GM23338 (cell line): ENCODE measurements around the gene MAFB. TPM values are rescaled to one million over a fixed set of nuclear protein-coding genes. Genes with fewer than 3 reads are reported as not detected.

Source experiments
- ATAC-seq: fragments of 200-7000 bp; cut with Tn5 transposase; 3 replicates; pipeline ENCODE4 v1.9.1; 2020
- DNase-seq: peaks from one replicate; pipeline ENCODE4 v3.0.0-alpha.2; 2015; ENCODE audit warnings: low spot score
- H2AFZ ChIP-seq: fragments of 200-600 bp; sonication (generic); 2 replicates; pipeline ENCODE4 v1.8.0; 2016; ENCODE audit warnings: antibody characterized with exemption, mild to moderate bottlenecking, moderate library complexity
- H3F3A ChIP-seq: fragments of 200-600 bp; sonication (generic); replicated peaks from 2 replicates; pipeline ENCODE4 v1.8.0; 2017; ENCODE audit warnings: antibody characterized with exemption, mixed run types, low read depth
- H3K27ac ChIP-seq: fragments of 200-600 bp; sonication (generic); 2 replicates; pipeline ENCODE4 v1.6.1; 2016; ENCODE audit warnings: low read depth
- H3K27me3 ChIP-seq: fragments of 200-600 bp; sonication (generic); 2 replicates; pipeline ENCODE4 v1.8.0; 2016; ENCODE audit warnings: mild to moderate bottlenecking, mixed run types, moderate library complexity; ENCODE audit not compliant: insufficient read depth
- H3K36me3 ChIP-seq: fragments of 200-600 bp; sonication (generic); 2 replicates; pipeline ENCODE4 v1.8.0; 2016; ENCODE audit warnings: mild to moderate bottlenecking; ENCODE audit not compliant: insufficient read depth
- H3K4me1 ChIP-seq: fragments of 200-600 bp; sonication (generic); 2 replicates; pipeline ENCODE4 v1.8.0; 2016; ENCODE audit warnings: mild to moderate bottlenecking, moderate library complexity; ENCODE audit not compliant: insufficient read depth
- H3K4me2 ChIP-seq: fragments of 200-600 bp; sonication (generic); 2 replicates; pipeline ENCODE4 v1.7.1; 2017; ENCODE audit warnings: mixed run types
- H3K4me3 ChIP-seq: fragments of 200-600 bp; sonication (generic); 2 replicates; pipeline ENCODE4 v1.6.1; 2016; ENCODE audit warnings: mixed run types
- H3K79me2 ChIP-seq: fragments of 200-600 bp; sonication (generic); replicated peaks from 2 replicates; pipeline ENCODE4 v1.8.0; 2017; ENCODE audit warnings: mild to moderate bottlenecking; ENCODE audit not compliant: insufficient read depth
- H3K9me2 ChIP-seq: fragments of 200-600 bp; sonication (generic); 2 replicates; pipeline ENCODE4 v1.8.0; 2017; ENCODE audit not compliant: insufficient read depth
- H4K20me1 ChIP-seq: fragments of 200-600 bp; sonication (generic); replicated peaks from 2 replicates; pipeline ENCODE4 v1.8.0; 2017; ENCODE audit warnings: mild to moderate bottlenecking; ENCODE audit not compliant: insufficient read depth
- H3K27ac Mint-ChIP-seq: 2 replicates; pipeline ENCODE4 v1.8.0; 2020; ENCODE audit warnings: inconsistent platforms, mild to moderate bottlenecking, moderate library complexity, mixed read lengths
- H3K27me3 Mint-ChIP-seq: 3 replicates; pipeline ENCODE4 v1.8.0; 2022; ENCODE audit warnings: low read depth, mild to moderate bottlenecking, moderate library complexity, mixed read lengths, inconsistent platforms; ENCODE audit not compliant: insufficient read depth, poor library complexity
- H3K36me3 Mint-ChIP-seq: 3 replicates; pipeline ENCODE4 v1.8.0; 2021; ENCODE audit warnings: low read depth, mild to moderate bottlenecking, inconsistent platforms, moderate library complexity, mixed read lengths
- H3K4me1 Mint-ChIP-seq: 3 replicates; pipeline ENCODE4 v1.8.0; 2020; ENCODE audit warnings: mild to moderate bottlenecking, inconsistent platforms, mixed read lengths
- H3K4me3 Mint-ChIP-seq: 3 replicates; pipeline ENCODE4 v1.8.0; 2021; ENCODE audit warnings: moderate library complexity, mild to moderate bottlenecking, inconsistent platforms, mixed read lengths
- H3K9me3 Mint-ChIP-seq: 3 replicates; pipeline ENCODE4 v1.8.0; 2020; ENCODE audit warnings: moderate library complexity, mild to moderate bottlenecking, inconsistent platforms, mixed read lengths
- CREB1 ChIP-seq: fragments of 250-450 bp; sonication (Bioruptor Pico); IDR thresholded peaks from 2 replicates; pipeline ENCODE4 v1.5.0; 2020; ENCODE audit warnings: low read depth, mild to moderate bottlenecking, moderate library complexity
- CTCF ChIP-seq, 2 experiments: fragments of 200-600 bp in 1 of 2; sonication (generic) in 1 of 2; conservative IDR thresholded peaks; 2 replicates each; pipeline versions ENCODE4 v1.5.1 to v1.6.1; 2016 to 2017; ENCODE audit warnings: antibody characterized with exemption in 2 of 2, low read depth in 2 of 2, mild to moderate bottlenecking in 2 of 2, moderate library complexity in 1 of 2
- ETS1 ChIP-seq: IDR thresholded peaks from 2 replicates; pipeline ENCODE4 v1.6.1; 2016; ENCODE audit warnings: antibody characterized with exemption
- EZH2phosphoT487 ChIP-seq: fragments of 200-600 bp; sonication (generic); IDR thresholded peaks from one replicate; pipeline ENCODE4 v1.8.1; 2018; ENCODE audit warnings: antibody characterized with exemption; ENCODE audit not compliant: unreplicated experiment
- JUNB ChIP-seq: IDR thresholded peaks from one replicate; pipeline ENCODE4 v1.6.1; 2016; ENCODE audit warnings: antibody characterized with exemption; ENCODE audit not compliant: unreplicated experiment
- NANOG ChIP-seq: IDR thresholded peaks from 2 replicates; pipeline ENCODE4 v1.6.1; 2016; ENCODE audit warnings: antibody characterized with exemption, borderline replicate concordance
- POLR2AphosphoS5 ChIP-seq: IDR thresholded peaks from 2 replicates; pipeline ENCODE4 v1.6.1; 2016; ENCODE audit warnings: antibody characterized with exemption, low read depth
- STAT1 ChIP-seq: IDR thresholded peaks from one replicate; pipeline ENCODE4 v1.6.1; 2016; ENCODE audit warnings: antibody characterized with exemption; ENCODE audit not compliant: unreplicated experiment
- ZNF331 ChIP-seq: fragments of 250-450 bp; sonication (Bioruptor Pico); IDR thresholded peaks from 2 replicates; pipeline ENCODE4 v1.5.0; 2020; ENCODE audit warnings: low read depth, mild to moderate bottlenecking, moderate library complexity
- polyA plus RNA-seq: library from polyadenylated mRNA; unstranded; fragments of >200 nt; fragmentation: Nextera tagmentation; extraction: Ambion mirVana; gene quantifications from 2 replicates; pipeline ENCODE4 v1.2.1, GENCODE V29; 2016
- total RNA-seq: library from RNA; depleted of rRNA; stranded (reverse); fragments of >200 nt; shearing (Covaris generic); gene quantifications from 2 replicates; pipeline ENCODE4 v1.2.3, GENCODE V29; 2014
- TF ChIP-seq, protein P1 (sequence below): fragments of 250-450 bp; sonication (Bioruptor Pico); IDR thresholded peaks from 2 replicates; pipeline ENCODE4 v1.5.0; 2020; ENCODE audit warnings: mild to moderate bottlenecking, moderate library complexity

The MAFB gene
- total and polyA plus RNA-seq, 2 experiments from 2014 or later: 1.6 to 2.3 TPM

DNA sequence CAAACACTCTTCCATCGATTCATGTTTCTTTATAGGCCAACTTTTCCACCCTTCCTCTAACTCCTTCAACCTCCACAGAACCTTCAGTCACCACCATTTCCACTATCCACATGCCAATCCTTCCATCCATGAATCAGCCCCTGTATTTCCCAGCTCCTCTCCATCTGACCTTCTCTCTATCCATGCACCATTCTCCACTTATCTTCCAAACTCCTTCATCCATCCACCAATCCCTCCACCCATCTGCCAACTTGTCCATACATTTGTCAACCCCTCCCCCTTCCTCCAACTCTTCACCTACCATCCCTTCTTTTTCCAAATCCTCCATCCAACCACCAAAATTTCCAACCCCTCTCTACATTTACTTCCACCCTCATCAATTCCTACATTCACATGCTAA, 49.9 kb downstream of the MAFB start (continued):
- TF ChIP-seq, protein P1, sequence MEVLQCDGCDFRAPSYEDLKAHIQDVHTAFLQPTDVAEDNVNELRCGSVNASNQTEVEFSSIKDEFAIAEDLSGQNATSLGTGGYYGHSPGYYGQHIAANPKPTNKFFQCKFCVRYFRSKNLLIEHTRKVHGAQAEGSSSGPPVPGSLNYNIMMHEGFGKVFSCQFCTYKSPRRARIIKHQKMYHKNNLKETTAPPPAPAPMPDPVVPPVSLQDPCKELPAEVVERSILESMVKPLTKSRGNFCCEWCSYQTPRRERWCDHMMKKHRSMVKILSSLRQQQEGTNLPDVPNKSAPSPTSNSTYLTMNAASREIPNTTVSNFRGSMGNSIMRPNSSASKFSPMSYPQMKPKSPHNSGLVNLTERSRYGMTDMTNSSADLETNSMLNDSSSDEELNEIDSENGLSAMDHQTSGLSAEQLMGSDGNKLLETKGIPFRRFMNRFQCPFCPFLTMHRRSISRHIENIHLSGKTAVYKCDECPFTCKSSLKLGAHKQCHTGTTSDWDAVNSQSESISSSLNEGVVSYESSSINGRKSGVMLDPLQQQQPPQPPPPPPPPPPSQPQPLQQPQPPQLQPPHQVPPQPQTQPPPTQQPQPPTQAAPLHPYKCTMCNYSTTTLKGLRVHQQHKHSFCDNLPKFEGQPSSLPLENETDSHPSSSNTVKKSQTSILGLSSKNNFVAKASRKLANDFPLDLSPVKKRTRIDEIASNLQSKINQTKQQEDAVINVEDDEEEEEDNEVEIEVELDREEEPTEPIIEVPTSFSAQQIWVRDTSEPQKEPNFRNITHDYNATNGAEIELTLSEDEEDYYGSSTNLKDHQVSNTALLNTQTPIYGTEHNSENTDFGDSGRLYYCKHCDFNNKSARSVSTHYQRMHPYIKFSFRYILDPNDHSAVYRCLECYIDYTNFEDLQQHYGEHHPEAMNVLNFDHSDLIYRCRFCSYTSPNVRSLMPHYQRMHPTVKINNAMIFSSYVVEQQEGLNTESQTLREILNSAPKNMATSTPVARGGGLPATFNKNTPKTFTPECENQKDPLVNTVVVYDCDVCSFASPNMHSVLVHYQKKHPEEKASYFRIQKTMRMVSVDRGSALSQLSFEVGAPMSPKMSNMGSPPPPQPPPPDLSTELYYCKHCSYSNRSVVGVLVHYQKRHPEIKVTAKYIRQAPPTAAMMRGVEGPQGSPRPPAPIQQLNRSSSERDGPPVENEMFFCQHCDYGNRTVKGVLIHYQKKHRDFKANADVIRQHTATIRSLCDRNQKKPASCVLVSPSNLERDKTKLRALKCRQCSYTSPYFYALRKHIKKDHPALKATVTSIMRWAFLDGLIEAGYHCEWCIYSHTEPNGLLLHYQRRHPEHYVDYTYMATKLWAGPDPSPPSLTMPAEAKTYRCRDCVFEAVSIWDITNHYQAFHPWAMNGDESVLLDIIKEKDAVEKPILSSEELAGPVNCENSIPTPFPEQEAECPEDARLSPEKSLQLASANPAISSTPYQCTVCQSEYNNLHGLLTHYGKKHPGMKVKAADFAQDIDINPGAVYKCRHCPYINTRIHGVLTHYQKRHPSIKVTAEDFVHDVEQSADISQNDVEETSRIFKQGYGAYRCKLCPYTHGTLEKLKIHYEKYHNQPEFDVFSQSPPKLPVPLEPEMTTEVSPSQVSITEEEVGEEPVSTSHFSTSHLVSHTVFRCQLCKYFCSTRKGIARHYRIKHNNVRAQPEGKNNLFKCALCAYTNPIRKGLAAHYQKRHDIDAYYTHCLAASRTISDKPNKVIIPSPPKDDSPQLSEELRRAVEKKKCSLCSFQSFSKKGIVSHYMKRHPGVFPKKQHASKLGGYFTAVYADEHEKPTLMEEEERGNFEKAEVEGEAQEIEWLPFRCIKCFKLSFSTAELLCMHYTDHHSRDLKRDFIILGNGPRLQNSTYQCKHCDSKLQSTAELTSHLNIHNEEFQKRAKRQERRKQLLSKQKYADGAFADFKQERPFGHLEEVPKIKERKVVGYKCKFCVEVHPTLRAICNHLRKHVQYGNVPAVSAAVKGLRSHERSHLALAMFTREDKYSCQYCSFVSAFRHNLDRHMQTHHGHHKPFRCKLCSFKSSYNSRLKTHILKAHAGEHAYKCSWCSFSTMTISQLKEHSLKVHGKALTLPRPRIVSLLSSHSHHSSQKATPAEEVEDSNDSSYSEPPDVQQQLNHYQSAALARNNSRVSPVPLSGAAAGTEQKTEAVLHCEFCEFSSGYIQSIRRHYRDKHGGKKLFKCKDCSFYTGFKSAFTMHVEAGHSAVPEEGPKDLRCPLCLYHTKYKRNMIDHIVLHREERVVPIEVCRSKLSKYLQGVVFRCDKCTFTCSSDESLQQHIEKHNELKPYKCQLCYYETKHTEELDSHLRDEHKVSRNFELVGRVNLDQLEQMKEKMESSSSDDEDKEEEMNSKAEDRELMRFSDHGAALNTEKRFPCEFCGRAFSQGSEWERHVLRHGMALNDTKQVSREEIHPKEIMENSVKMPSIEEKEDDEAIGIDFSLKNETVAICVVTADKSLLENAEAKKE (CRISPR knock-in tag): no peak
- TF ChIP-seq POLR2AphosphoS5 (no peak), ETS1 (no peak), NANOG (no peak), CTCF (conservative IDR thresholded peaks at IDR 0.05; ENCODE audit: low read depth in 2 of 2) (no peak), ZNF331 (CRISPR knock-in tag) (no peak)

DNA sequence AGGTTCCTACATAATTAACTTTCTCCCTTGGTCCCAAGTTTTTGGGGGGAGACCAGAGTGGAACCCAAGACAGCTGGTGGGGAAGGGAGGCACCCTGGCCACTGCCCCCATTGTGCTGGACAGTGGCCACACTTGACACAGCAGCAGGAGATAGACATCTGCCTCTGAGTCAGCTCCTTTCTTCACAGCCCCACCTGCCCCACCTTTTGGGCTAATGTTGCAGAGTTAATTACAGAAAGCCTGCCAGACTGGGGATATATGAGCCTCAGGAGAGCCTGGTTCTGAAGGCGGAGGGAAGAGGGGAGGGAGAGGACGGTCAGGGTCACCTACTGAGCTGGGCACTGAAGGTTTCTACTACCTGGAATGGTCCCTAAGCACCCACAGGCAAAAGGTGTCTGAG, 50.6 kb downstream of the MAFB start:
- Histone ChIP-seq H3K4me3 (no peak overlapping the region), H3K36me3 (no peaks in the 10 kb centered on the region), H3K4me2 (no peak overlapping the region), H3K9me2 (peaks cover 7% of the 10 kb centered on the region; the same call in 1 of the 2 replicates), H3K79me2 (no peaks in the 10 kb centered on the region), H3K27me3 (no peaks in the 10 kb centered on the region), H4K20me1 (no peaks in the 10 kb centered on the region), H3K4me1 (no peaks in the 10 kb centered on the region), H2AFZ (no peak overlapping the region), H3F3A (no peaks in the 10 kb centered on the region), H3K27ac (no peak overlapping the region)
- no peak overlapping the region for H3K4me3 Mint-ChIP-seq
- H3K4me1 Mint-ChIP-seq: no peaks in the 10 kb centered on the region
- peaks cover 8% of the 10 kb centered on the region for H3K27me3 Mint-ChIP-seq
- no peaks in the 10 kb centered on the region for H3K36me3 Mint-ChIP-seq
- H3K27ac Mint-ChIP-seq: no peak overlapping the region
- no peak for ATAC-seq
- no peaks in the 10 kb centered on the region; the same call in 2 of the 3 replicates for H3K9me3 Mint-ChIP-seq
- no peak for TF ChIP-seq EZH2phosphoT487
- TF ChIP-seq STAT1: no peak
- no peak for TF ChIP-seq POLR2AphosphoS5
- no peak for TF ChIP-seq CTCF (conservative IDR thresholded peaks at IDR 0.05; ENCODE audit: low read depth in 2 of 2)
- no peak for TF ChIP-seq ETS1
- TF ChIP-seq CREB1: no peak
- TF ChIP-seq JUNB: no peak
- no peak for DNase-seq
